HG02970 (cell line): Measurements from ENCODE around the gene ALS2CL.

ENCODE experiments used
- ATAC-seq: cut with Tn5 transposase; IDR thresholded peaks from one replicate; pipeline ENCODE4 v1.9.1; 2021; ENCODE audit warnings: mild to moderate bottlenecking, moderate library complexity, moderate number of reproducible peaks; ENCODE audit not compliant: unreplicated experiment, low FRiP score

Gene ALS2CL

DNA sequence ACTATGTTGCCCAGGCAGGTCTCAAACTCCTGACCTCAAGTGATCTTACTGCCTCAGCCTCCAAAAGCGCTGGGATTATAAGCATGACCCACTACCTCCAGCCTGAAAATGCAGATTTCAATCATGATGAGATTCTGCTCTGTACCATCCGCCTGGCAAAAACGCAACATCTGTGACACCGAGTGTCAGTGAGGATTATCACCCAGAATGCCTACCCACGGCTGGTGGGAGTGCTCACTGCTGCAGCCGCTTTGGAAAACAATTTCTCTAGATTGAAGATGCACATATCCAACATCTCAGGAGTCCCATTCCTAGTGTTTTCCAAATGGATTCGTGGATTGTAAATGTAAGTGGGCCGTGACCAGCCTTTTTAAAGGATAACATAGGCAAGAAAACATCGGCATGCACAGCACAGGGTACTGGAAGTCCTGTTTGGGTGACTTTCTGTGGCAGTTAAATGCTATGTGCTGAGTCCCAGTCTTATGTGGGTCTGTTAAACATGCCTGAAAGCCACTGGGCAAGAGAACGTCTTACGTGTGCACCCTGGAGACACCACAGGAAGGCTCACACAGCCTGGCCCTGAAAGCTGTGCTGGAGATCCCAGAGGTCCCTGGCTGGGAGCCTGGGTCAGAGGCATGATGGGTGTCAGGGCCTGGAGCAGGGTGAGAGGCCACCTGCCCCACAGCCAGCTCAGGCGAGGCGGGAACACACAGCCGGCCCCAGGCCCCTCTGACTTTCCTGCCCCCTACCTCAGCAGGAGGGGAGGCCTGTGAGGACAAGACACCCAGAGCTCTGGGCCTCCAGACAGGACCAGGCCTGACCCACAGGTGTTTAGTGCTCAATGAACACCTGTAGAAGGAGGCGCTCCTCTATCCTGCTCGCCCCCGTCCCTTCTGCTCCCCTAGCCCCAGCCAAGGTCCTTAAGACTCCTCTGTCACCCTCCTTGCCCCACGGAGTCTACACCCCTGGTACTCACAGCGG, 23.3 kb upstream of the ALS2CL start:
- ATAC-seq = no peak

- ATAC-seq = no peak
These were observed 22.2 kb upstream of the ALS2CL start for GRCh38 chr3:46715507-46716175.

- no peak for ATAC-seq
These were observed 21.4 kb upstream of the ALS2CL start for GRCh38 chr3:46714728-46715506.

- no peak for ATAC-seq
These were observed 20.5 kb upstream of the ALS2CL start for GRCh38 chr3:46713898-46714552.

GRCh38 chr3:46713050-46713897, 19.8 kb upstream of the ALS2CL start:
- ATAC-seq = no peak

GRCh38 chr3:46712191-46713049, 18.9 kb upstream of the ALS2CL start:
- no peak for ATAC-seq

GRCh38 chr3:46711760-46712159, 18.3 kb upstream of the ALS2CL start:
- no peak for ATAC-seq

DNA sequence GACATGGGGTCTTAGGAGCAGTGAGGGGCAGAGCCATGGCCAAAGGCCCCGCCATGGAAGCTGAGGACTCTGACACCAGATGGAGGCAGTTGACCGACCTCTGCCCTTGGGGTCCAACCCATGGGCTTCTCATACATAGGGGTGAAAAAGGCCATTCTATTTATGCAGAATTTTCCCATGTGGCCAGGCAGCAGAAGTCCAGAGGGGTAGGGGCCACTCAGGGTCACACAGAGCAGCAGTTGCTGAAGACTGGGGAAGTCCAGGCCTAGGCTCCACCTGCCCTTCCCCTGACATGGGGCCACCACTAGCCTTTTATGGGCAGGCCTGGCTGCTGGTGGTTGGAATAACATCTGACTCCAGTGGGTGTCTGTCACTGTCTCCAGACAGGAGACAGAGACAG, 17.8 kb upstream of the ALS2CL start:
- no peak for ATAC-seq

- ATAC-seq = no peak
These were observed 17.3 kb upstream of the ALS2CL start for GRCh38 chr3:46710671-46711295.

DNA sequence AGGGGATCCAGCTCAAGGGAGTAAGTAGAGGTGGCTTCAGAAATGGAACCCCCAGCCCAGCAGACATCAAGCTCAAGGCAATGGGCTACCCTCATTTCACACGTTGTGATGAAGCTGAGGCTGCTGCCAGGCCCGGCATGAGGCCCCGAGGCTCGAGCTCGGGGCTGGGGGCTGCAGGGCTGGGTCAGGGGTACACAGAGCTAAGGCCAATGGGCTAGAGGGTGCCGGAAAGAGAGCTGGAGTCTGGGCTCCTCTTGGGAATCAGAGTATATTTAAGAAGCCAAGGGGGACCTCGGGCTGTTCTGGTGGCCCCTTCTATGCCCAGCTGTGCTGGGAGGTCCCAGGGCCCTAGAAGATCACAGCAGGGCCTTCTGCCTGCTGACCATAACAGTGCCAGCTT, 16.8 kb upstream of the ALS2CL start:
- no peak for ATAC-seq

DNA sequence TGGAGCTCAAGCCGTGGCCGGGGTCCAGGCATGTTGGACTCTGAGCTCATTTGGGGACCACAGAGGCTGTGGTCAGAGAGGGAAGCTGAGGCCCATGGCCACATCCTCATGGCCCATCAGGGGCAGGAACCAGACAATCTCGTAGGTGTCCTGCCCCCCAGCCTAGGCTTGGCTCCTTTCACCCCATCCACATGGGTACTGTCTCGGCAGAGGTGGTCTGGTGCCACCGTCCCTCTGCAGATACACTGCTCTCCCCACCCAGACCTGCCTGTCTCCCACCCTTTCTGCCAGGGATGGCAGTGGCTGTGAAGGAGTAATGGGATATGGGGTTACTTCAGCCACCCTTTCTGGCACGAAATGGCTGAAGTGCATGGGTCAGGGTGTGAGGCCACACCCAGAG, 16.2 kb upstream of the ALS2CL start:
- ATAC-seq = no peak

GRCh38 chr3:46709157-46709654, 15.7 kb upstream of the ALS2CL start:
- ATAC-seq = no peak

- no peak for ATAC-seq
These were observed 15.1 kb upstream of the ALS2CL start for GRCh38 chr3:46708401-46709156.

DNA sequence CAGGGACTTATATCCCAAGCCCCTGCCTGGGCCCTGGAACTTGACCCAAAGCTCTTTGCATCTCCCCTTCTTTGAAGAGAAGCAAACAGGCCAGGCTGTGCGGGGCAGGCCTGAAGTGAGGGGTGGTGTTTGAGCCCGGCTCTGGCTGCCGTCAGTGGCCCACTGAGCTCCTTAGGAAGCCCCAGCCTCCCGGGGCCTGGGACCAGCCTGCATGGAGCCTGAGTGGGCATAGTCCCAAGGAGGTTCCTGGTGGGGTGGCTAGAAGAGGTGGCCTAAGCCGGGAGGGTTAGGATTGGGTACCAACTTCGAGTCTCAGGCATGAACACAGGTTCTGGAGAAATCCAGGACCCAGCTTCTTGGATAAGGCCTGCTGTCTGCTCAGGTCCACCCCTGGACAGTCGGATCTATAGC, 14.1 kb upstream of the ALS2CL start:
- ATAC-seq = no peak

DNA sequence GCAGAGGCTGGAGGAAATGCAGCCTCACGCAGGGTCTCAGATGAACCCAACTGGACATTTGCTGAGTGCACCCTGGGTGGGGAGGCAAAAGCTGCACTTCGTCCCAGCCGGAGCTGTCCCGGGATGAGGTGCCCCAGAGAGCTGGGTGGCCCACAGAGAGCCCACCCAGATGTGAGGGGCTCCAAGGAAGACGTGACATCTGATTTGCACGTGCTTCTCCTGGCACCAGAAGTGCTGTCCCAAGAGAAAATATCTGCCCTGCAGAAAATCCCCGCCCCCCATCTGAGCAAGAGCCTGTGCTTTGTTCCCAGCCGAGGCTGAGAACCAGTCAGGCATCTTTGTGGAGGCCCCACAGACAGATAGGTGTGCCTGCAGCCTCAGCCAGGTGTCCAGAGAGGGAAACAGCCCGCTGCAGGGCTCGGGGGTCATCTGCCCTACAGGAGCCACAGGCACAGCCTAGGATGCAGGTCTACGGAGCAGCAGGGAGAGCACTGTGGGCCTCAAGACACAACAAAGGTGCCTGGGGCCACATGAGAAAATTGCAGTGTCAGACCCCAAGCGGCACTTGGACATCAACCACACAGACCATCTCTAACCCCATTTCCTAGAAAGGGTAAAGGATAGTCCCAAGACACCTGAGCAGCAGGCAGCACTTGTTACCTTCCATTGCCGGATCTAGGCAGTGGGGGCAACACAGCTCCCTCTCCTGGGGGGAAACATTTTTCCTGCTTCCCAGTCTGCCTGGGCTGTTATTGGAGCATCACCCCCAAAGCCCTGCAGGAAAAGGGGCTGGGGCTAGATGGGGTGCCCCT, 13.5 kb upstream of the ALS2CL start:
- ATAC-seq = no peak

DNA sequence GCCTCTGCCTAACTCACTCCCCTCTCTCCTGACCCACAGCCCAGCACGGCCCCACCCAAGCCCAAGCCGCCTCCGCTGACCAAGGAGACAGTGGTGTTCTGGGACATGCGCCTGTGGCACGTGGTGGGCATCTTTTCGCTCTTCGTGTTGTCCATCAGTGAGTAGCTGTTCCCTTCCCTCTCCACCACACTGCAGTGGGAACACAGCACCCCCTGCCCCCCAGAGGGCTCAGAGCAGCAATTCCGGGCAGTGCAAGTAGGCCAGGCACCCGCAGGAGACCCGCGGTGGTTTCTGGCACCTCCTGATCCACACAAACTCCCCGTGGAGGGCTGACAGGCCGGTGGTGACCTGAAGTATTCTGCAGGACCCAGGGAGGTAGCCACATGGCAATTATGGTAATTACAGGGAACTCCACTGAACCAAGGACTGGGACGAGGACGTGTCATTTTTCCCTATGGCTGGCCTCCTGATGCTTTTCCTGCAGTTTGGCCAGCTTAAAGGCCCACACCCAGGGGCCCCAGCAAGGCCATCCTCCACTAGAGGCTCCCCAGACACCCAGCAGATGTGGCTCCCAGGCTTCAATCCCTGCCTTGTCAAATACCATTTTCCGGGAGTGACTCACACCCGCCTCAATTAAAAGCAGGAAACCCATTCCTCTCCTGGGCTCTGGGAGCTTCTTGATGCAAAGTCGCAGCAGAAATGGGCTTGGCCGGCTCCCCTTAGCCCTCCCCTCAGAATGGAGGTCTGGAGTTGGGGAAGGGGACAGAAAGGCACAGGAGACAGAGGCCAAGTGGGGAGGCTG, 12.5 kb upstream of the ALS2CL start:
- no peak for ATAC-seq
